ENCODE results near the gene MIEN1.
"Not testable (repeated sequence)": the region's sequence is repeated elsewhere in the genome, so short reads cannot be mapped to it uniquely, and the experiment has no call there.

Gene MIEN1

DNA sequence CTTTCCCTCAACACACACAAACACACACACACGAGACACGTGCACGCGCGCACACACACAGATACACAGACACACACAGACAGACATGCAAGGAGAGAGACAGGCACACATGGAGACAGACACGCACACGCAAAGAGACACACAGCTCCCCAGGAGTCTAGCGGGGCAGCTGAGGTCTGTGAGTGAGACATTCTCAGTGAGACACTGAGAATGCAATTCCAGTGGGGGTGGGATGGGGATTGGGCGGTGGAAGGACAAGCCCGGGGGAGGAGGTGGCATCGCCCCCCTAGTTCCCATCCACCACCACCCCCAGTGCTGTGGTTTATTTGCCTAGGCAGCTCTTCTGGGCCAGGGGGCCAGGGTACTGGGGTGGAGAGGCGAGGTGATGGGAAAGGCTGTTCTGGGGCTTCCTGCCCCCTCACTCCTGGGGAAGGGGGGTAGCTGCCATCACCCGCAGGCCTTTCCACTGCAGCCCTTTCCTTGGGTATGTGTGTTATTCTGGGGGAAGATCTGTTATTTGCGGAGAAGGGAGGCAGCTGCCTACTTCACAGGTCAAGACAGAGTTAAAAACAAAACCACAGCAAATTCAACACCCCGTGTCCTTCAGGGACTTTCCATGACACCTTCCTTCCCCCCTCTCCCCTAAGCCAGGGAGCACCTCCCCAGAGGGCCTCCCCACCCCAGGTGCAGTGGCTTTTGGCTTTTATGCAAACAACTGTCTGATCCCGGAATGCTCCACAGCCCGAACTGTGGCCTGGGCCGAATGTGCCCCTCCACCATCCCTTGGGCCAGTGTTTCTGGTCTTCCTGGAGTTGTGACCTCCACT lies 25.4 kb upstream of the MIEN1 start:
- no peak for DNase-seq

DNA sequence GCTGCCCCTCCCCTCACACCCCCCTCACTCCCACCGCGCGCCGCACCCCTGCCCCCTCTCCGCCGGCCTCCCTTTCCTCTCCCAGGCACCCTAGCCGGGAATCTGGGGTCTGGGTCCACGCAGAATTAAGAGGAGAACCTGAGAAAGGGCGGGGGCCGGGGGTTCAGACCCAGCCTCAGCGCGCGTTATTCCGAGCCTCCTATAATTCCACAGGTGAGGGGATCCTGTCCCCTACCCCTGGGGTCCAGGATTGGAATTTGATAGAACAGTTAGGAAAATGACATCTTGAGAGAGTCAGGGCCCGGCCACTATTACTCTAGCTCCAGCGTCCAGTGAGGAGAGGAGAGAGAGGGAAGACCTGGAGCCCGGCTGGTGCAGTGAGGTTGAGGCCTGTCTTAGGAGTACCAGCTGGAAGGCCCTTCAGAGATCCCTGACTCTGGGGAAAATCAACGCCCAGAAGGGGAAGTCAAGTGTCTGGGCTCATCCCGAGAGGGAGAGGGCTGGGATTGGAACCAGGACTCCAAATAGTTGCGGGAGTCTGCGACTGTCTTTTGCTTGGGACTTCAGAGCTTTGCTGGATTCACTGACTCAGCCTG lies 24.7 kb upstream of the MIEN1 start:
- DNase-seq = no peak

DNA sequence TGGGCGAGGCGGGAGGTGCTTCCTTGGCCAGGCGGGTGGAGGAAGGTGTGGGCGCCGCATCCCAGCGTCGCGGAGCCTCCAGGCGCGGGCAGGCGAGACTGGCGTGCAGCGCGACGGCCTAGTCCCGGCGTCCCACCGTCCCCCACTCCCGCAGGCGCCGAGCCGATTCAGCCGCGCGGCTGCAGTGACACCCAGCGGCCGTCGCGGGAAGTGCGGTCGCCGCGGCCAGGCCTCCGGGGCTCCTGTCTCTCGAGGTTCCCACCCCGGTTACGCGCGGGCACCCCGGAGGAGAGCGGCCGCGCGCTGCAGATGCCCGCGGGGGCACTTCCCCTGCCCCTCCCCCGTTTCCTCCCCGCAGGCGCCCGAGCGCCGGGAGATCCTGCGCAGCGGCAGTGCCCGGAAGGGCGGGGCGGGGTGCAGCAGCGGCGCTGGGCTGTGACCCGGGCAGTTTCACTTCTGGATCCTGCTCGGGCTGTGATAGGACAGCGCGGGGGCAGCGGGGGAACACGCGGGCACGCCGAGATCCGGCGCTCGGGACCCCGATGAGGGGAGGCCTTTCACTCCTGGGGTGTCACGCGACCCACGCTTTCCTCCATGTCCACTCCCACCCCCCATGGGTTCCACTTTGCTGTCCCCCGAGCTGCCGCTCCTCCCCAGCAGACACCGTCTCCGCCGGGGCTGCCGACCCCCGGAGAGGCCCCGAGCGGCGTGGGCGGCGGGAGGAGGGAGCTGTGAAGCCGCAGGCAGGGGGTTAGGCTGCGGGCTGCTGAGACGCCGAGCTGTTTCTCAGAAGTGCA lies 24.0 kb upstream of the MIEN1 start:
- DNase-seq = peak; percentile 98 to 99

DNA sequence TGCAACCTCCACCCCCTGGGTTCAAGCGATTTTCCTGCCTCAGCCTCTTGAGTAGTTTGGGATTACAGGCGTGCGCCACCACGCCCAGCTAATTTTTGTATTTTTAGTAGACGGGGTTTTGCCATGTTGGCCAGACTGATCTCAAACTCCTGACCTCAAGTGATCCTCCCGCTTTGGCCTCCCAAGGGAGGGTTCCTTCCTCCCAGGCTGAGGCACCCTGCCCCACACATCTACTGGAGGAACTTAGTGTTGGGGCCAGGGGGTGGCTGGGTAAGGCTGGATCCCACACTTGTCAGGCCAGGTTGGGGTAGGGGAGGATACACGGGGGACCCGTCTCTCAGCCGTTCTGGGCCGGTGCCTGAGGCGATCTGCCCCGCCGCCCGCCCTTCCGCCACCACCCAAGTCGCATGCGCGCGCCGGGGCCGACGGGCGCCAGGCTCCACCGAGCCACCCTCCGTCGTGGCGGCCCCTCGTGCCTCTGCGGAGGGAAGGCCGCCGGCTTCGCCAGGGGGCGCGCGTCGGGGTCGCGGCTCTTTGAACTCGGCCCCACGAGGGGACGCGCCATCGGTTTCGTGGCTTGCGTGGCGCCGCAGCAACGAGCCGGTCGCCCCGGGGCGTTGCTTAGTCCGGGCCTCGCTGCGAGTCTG lies 23.3 kb upstream of the MIEN1 start:
- peak; percentile 49 to 63 for DNase-seq

DNA sequence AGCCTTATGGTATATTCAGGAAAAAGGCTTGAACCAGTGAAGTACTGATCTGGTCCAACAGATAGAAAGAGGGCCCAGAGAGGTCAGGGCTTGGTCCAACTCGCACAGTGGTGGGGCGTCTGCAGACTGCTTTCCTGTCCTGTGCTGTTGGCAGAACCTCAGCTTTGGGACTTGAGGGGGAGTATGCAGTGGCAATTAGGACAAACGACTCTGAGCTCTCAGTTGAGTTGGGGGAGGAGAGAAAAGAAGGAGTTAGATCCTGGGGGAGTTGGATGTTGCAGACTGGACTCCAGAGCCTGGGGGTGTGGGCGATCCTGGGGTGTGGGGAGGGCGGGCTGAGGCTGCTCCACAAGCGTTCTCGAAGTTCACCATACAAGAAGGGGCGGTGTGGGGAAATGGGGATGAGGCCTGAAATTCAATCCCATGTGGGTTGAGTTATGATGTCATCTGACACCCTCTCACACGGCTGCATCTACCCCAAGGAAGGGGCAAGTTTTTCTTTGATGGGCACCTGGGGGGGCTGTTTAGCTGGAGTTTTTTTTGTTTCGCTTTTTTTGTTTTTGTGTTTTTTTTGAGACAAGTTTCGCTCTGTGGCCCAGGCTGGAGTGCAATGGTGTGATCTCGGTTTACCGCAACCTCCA lies 22.0 kb upstream of the MIEN1 start:
- DNase-seq = no peak

DNA sequence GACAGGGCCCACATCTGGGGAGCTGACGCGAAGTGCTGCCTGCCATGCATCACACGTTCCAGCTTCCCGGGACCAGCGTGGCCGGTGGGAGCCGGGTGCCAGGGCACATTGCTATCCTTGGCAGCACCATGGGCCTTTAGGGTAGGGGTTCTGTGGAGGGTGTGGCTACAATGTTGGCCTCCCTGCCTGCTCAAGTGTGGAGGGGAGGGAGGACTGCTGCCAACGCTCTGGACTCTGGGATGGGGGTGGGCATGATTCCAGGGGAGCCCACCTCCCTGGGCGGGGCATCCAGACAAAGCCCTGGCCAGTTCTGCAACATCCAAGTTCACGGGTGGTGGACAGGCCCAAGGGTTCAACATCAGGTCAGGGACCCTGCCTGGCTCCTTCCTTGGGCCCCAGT lies 21.3 kb upstream of the MIEN1 start:
- DNase-seq = no peak

DNA sequence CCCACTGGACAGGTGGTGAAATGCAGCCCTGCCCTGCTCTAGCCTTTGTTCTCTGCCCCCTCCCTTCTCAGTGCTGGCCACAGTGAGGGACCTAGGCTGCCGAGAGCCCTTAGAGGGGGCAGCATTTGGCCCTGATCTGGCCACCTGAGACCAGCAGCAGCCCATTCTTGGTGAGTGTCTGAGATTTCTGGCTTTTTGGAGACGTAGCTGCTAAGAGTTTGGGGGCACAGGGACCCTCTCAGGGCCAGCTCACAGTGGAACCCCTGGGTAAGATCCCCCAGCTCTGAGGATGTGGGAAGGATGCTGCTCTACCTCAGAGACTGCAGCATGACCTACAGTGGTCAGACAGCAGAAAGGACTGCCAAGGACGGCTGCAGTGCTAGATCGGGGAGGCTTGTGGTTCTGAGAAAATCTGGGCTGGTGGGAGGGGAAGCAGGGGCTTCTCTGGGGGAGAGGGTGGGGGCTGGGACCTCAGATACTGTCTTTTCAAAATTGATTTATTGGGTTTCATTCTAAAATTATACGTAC lies 20.7 kb upstream of the MIEN1 start:
- no peak for DNase-seq

DNA sequence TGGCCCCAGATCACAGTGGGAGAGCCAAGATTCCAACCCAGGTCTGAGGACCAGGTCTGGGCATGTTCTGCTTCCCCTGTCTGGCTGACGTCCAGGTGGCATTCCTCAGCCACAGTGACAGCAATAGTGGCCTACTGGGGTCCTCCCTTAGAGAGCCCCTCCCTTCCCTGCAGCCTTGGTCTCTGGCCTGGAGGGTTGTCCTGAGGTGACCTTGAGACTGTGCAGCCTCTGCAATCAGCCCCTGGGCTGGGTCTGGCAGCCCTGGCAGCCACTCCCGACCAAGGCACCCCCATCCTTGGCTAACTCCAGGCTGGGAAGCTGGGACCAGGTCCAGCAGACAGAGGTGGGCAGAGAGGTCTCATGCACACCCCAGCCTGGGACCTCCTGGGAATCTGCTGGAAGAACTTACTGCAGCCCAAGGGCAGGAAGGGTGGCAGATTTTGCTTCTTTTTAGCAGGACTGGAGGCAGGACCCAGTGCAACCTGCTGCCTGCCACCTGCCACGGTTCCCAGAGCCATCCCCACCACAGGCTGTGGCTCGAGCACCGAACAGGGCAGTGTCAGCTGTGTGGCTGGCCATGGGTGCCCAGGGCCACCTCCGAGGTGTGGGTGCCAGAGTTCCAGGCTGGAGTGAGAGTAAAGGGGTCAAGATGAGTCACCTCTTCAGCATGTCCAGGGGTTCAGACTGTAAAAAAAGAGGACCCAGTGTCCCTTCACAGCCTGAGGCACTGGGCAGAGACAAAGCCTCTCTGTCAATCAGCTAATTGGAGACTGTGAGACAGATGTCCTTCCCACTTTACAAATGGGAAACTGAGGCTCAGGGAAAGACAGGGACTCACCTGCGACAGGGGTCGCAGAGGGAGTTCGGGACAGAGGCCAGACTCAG lies 20.0 kb upstream of the MIEN1 start:
- DNase-seq = no peak

DNA sequence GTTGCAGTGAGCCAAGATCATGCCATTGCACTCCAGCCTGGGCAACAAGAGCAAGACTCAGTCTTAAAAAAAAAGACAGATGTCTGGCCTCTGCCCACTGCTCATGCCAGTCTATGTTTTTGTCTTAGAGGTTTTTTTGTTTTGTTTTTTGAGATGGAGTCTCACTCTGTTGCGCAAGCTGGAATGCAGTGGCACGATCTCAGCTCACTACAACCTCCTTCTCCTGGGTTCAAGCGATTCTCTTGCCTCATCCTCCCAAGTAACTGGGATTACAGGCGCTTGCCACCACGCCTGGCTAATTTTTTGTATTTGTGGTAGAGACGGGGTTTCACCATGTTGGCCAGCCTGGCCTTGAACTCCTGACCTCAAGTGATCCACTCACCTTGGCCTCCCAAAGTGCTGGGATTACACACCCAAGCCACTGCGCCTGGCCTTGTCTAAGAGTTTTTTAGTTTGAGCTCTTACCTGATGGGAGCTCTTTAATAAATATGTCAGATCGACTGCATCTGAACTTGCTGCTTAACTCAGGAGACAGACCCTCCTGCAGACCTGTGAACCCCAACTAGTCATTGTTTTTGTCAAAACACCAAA lies 18.2 kb upstream of the MIEN1 start:
- not testable (repeated sequence) for DNase-seq

DNA sequence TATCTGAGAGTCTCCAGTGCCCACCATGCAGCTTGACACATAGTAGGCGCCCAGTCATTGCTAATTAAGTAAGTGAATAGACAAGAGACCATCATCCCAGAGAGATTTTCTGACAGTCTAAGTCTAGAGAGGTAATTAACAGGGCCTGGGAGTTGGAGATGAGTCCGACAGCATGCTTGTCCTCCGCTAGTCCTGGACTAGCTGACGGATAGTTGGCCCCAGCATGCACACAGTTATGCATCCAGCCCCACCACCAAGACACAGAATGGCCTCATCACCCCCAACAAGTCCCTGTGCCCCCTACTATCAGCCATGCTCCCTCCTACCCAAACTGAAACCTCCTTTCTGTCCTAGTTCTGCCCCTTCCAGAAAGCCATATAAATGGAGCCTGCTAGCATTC lies 17.4 kb upstream of the MIEN1 start:
- no peak for DNase-seq

DNA sequence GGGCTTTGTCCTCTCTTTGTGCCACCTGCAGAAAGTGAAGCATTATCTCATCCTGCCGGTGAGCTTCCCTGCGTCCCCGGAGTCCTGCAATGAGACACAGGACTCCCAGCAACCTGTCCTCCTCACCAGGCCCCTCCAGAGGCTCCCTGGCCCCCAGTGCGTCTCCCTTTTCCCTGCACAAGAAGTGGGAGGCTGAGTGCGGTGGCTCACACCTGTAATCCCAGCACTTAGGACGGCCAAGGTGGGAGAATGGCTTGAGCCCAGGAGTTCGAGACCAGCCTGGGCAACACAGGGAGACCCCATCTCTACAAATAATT lies 15.8 kb upstream of the MIEN1 start:
- DNase-seq = no peak

DNA sequence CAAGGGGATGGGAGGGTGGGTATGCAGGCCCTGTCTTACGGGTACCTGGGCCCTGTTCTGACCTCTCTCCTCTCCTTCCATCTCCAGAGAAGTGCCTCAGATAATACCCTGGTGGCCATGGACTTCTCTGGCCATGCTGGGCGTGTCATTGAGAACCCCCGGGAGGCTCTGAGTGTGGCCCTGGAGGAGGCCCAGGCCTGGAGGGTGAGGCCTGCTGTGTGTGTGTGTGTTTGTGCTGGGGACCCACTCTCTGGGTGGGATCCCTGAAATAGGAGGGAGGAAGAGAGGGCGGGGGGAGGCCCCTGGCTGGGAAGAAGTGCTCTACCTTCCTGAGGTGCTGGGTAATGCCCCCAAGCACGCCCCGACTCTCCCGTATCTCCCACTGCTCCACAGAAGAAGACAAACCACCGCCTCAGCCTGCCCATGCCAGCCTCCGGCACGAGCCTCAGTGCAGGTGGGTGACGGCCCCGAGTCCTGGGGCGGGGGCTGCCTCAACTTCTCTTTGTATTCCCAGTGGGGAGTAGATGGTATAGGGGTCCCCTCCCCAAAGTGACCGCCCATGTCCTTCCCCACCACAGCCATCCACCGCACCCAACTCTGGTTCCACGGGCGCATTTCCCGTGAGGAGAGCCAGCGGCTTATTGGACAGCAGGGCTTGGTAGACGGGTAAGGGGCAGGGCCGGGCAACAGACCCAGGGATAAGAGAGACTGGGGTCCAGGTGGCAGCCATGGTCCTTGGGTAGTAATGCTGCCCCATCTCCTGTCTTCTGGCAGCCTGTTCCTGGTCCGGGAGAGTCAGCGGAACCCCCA lies 15.2 kb upstream of the MIEN1 start:
- DNase-seq = no peak

DNA sequence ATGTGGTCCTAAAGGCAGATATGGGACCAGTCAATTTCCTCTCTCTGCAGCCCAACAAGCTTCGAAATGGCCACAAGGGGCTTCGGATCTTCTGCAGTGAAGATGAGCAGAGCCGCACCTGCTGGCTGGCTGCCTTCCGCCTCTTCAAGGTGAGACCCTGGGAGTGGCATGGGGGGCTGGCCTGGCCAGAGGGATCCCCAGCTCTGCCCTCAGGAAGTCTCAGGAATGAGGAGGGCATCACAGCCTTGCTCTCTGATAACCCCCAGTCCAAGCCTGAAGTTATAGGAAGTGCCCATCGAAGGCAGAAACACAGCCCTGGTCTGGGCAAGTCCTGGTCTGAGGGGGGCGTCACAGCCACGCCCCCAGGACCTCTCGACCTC lies 14.5 kb upstream of the MIEN1 start:
- DNase-seq = no peak

DNA sequence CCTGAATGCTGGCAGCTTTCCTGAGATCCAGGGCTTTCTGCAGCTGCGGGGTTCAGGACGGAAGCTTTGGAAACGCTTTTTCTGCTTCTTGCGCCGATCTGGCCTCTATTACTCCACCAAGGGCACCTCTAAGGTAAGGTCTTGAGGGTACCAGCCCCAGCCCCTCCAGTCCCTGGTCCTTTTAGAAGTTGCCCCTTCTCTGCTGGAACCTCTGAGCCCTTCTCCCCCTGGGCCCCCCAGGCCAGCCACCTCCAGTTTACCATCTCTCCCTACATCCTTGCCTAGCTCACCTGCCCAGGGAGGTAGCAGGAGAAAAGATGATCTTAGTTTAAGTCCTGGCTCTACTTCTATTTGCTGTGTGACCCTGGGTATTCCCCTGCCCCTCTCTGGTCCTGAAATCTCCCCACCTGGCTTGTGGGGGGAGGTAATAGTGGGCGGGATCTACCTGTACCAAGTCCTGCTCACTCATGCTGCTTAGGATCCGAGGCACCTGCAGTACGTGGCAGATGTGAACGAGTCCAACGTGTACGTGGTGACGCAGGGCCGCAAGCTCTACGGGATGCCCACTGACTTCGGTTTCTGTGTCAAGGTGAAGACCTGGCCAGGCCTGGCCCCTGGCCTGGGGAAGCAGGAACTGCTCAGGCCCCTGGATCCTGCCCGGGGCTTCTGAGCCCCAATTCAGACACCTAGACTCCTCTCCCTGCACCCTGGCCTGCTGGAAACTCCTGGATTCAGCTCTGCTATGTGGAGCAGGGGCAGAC lies 13.9 kb upstream of the MIEN1 start:
- no peak for DNase-seq

DNA sequence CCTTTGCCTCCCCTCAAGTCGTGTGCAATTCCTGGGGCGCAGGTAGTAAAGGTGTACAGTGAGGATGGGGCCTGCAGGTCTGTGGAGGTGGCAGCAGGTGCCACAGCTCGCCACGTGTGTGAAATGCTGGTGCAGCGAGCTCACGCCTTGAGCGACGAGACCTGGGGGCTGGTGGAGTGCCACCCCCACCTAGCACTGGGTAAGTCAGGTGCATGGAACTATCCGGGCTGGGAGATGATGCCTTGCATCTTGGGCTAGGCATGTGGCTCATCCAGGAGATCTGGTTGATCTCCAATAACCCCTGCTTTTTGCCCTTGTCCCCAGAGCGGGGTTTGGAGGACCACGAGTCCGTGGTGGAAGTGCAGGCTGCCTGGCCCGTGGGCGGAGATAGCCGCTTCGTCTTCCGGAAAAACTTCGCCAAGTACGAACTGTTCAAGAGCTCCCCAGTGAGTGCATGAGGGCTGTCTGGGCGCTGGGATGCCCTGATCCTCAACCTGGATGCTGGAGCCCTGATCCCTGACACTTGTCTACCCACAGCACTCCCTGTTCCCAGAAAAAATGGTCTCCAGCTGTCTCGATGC lies 12.6 kb upstream of the MIEN1 start:
- no peak for DNase-seq

DNA sequence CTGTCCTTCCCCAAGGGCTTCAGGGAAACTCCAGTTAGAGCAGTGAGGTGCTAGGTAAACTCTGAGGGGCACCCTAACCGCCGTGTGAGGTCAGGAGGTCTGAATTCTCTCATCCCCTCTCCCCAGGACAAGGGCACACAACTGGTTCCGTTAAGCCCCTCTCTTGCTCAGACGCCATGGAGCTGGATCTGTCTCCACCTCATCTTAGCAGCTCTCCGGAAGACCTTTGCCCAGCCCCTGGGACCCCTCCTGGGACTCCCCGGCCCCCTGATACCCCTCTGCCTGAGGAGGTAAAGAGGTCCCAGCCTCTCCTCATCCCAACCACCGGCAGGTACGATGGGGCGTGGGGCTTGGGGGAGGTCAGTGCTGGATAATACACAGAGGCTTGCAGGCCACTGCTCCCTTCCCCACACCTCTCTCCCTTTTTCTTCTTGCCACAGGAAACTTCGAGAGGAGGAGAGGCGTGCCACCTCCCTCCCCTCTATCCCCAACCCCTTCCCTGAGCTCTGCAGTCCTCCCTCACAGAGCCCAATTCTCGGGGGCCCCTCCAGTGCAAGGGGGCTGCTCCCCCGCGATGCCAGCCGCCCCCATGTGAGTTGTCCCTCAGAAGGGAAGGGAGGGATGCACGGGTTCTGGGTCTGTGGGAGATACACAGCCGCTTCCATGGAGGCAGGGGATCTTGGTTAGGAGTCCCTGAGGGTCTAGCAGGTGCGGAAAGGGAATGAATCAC lies 12.0 kb upstream of the MIEN1 start:
- DNase-seq = no peak

DNA sequence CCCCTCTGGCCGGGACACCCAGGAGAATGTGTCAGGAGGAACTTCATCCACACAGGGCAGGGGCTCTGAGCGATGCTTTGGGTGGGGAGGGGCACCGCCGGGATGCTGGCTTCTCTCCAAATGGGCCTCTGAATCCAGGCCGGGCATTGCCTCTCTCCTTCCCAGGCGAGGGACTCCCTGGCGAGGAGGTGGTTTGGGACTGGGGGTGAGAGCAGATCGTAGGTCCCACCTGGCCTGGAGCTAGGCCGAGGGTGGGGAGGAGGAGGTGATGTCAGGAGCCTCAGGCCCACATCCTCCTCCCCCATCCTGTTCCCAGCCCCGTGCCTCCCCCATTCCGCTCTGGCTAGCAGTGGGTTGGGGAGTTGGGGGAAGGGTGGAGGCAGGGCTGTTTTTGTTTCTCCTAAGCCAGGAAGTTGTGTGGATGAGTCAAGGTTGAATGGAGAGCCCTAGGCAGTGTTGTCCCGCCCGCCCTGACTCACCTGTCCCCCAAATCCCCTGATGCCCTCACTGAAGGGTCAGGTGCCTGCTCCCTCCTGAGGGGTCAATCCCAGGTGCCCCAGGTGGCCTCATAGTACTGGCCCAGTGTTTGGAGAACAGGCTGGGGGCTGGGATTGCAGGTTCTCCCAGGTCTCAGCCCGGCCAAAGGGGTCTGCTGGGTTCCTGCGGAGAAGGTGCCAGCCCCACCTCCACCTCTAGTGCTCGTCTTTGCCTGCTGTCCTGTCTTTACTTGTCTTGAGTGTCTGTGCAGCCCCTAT lies 10.2 kb upstream of the MIEN1 start:
- no peak for DNase-seq

DNA sequence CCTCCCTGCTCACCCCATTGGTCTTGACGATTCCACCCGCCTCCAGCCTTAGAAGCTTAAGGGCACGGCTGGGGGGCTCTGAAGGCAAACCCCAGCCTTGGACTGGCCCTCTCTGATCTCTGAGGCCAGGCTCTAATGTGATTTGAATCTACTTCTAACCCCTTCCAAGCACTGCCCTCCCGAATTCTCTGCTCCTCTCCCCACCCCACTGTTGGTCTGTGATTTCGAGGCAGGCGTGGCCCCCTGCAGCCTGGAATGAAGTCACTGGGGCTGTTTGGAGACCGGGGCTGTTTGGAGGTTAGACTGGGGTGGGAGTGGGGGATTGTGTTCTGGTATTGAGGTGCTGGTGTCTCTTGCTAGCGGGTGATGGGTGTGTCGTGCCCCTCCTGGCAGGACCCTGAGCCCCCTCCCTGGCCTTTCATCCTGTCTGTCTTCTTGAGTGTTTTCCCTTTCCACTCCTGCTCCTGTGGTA lies 9.6 kb upstream of the MIEN1 start:
- DNase-seq = no peak
